HCT116 (cell line): ENCODE results near the gene ZNF524.

Source experiments
- EZH2 ChIP-seq: fragments of 200-600 bp; sonication (generic); IDR thresholded peaks from 2 replicates; pipeline ENCODE4 v1.6.1; 2017; ENCODE audit warnings: antibody characterized with exemption, mixed run types
- FOSL1 ChIP-seq: IDR thresholded peaks from 2 replicates; pipeline ENCODE4 v1.6.1; 2012; ENCODE audit warnings: low read depth
- JUND ChIP-seq: IDR thresholded peaks from 2 replicates; pipeline ENCODE4 v1.6.1; 2012
- POLR2A ChIP-seq: IDR thresholded peaks from 2 replicates; pipeline ENCODE4 v1.7.0; 2011; ENCODE audit warnings: borderline replicate concordance; ENCODE audit not compliant: insufficient read depth, insufficient read length; ENCODE audit errors: extremely low read depth
- ZNF274 ChIP-seq: fragments of 200-500 bp; sonication (Bioruptor generic); IDR thresholded peaks from 2 replicates; pipeline ENCODE4 v1.6.1; 2014; ENCODE audit warnings: mild to moderate bottlenecking, low read depth, low read length, inconsistent platforms
- TF ChIP-seq, protein P1 (sequence below), 3 experiments: fragments of 200-600 bp in 1 of 3; sonication (generic) in 1 of 3; IDR thresholded peaks in 2 of 3; conservative IDR thresholded peaks in 1 of 3; 2 replicates each; pipeline ENCODE4 v1.5.1; 2012 to 2017; ENCODE audit warnings: low read depth in 2 of 3, low read length in 2 of 3, antibody characterized with exemption in 1 of 3, borderline replicate concordance in 1 of 3, control low read depth in 1 of 3, mild to moderate bottlenecking in 1 of 3, mixed read lengths in 1 of 3, mixed run types in 1 of 3, moderate library complexity in 1 of 3; ENCODE audit not compliant: insufficient read depth in 1 of 3
- TF ChIP-seq, protein P2 (sequence below): IDR thresholded peaks from 2 replicates; pipeline ENCODE4 v1.6.1; 2012

DNA sequence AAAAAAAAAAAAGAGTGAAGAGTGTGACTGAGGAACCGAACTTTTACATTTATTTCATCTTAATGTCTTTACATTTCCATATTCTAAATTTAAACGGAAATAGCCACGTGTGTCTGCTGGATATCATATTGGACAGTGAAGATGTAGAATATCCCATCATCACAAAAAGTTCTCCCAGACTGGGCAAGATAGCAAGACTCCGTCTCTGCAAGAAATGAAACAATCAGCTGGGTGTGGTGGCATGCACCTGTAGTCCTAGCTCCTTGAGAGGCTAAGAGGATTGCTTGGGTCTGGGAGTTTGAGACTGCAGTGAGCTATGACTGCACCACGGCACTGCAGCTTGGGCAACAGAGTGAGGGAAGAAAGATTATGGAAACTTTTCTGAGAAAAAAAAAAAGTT is 23.3 kb upstream of the ZNF524 start:
- TF ChIP-seq JUND (no peak), EZH2 (no peak), FOSL1 (no peak), POLR2A (no peak), ZNF274 (no peak)
- TF ChIP-seq, protein P1, sequence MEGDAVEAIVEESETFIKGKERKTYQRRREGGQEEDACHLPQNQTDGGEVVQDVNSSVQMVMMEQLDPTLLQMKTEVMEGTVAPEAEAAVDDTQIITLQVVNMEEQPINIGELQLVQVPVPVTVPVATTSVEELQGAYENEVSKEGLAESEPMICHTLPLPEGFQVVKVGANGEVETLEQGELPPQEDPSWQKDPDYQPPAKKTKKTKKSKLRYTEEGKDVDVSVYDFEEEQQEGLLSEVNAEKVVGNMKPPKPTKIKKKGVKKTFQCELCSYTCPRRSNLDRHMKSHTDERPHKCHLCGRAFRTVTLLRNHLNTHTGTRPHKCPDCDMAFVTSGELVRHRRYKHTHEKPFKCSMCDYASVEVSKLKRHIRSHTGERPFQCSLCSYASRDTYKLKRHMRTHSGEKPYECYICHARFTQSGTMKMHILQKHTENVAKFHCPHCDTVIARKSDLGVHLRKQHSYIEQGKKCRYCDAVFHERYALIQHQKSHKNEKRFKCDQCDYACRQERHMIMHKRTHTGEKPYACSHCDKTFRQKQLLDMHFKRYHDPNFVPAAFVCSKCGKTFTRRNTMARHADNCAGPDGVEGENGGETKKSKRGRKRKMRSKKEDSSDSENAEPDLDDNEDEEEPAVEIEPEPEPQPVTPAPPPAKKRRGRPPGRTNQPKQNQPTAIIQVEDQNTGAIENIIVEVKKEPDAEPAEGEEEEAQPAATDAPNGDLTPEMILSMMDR (IDR thresholded peaks at IDR 0.05 in 2 of 3, conservative IDR thresholded peaks at IDR 0.05 in 1 of 3; ENCODE audit: borderline replicate concordance in 1 of 3, insufficient read depth in 1 of 3, low read depth in 2 of 3, low read length in 2 of 3), result no peak
- TF ChIP-seq, protein P2, sequence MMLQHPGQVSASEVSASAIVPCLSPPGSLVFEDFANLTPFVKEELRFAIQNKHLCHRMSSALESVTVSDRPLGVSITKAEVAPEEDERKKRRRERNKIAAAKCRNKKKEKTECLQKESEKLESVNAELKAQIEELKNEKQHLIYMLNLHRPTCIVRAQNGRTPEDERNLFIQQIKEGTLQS, result no peak
